HG02884 (cell line): ENCODE data around the gene NPAS3.
"Not testable (repeated sequence)": the region's sequence is repeated elsewhere in the genome, so short reads cannot be mapped to it uniquely, and the experiment has no call there.

Source experiments
- ATAC-seq: cut with Tn5 transposase; IDR thresholded peaks from one replicate; pipeline ENCODE4 v1.9.1; 2021; ENCODE audit warnings: mild to moderate bottlenecking, moderate library complexity; ENCODE audit not compliant: unreplicated experiment

The NPAS3 gene

DNA sequence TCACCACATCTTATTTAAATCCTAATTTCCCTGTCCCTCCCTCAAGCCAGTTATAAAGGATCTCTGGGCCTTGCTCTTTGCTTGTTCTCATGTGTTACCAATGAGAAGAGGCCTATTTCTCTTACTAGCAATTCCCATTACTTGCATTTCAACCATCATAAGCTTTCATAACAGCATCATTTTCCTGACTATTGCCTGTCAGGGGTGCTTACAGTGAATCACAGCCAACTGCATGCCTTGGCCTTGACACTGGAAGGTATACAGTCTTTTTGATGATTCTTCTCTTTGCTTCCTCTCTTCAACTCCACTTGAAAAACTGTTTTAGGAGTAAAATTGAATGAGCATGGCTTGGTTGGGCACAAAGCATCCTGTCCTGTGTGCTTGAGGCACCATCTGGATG is 127.0 kb downstream of the NPAS3 start:
- no peak for ATAC-seq

DNA sequence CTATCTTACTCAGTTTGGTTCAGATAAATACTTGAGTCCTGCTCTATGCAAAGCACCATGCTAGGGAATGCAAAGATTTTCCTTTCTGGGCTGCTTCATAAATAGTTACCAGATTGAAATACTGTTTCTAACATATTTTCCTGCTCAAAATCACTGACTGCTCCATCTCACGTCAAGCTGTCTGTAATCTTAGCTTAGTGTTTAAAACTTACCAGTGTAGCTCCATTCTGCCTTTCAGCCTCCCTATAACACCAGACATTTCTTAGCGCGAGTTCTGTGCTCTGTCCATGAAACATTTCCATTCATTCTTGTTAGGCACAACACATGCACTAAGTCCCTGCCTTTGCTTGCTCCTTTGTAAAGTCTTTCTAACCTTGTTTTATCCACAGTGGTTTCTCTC is 129.4 kb downstream of the NPAS3 start:
- ATAC-seq = no peak

DNA sequence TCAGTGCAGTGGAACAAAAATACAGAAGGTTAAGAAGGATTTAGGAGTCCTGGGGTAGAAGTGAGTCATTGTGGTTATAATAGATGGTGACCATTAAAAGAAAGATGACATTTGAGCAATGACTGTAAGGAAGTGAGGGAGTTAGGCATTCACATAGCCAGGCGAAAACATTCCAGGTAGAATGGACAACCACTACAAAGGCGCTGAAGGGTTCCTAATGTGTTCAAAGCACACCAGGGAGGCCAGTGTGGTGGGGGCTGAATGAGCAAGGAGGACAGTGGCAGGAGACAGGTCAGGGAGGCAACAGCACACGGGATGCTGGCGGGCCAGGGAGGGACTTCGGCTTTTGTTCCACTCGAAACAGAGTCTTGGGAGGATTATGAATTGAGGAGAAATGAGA is 129.9 kb downstream of the NPAS3 start:
- no peak for ATAC-seq

DNA sequence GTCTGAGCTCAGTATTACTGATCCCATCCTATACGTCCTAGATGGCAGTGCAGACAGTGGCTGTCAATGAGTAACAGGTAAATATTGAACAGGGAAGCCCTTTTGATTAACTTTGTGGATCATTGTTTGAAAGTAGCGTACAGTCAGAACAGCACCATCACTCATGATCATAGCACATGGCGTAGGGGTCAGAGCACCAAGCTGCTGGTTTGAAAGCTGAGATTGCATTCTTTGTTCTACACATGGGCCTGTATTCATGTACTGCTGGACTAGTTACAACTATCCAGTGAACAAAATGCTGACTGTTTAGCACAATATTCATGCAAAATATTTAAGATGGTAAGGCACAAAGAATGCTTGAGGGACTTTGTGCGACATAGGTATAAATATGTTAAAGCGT is 131.8 kb downstream of the NPAS3 start:
- ATAC-seq = no peak

DNA sequence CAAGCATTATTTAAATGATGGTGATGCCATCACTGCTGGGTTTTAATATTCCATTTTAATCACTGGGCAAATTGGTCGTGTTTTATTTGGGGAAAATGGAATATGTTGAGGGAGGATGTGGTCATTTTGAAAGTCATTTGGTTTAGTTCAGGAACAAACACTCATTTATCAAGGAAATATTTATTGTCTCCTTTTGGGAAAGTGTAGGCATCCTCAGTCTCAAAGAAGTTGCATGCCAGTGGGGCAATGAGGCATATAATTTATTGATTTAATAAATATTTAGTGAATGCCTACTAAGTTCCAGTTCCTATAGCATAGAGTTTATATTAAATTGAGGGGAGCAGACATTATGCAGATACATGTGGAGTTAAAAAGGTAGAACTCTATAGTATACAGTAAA is 134.3 kb downstream of the NPAS3 start:
- no peak for ATAC-seq

DNA sequence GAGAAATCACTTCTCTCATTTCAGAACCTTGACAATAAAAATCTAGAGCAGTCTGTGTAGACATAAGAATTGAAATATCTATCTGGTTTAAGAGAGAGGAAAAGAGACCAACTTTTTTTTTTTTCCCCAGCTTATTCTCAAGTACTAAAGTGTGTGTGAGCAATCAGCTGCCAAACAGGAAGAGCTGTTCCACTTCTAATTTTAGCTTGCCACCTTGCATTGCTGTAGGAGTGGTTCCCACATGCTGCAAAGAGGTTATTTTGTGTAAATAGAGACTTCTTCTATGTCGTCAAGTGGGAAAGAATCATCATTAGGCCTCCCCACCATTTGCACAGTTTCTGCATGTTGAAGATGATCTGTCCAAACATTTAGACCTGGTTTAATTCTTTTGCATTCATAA is 142.6 kb downstream of the NPAS3 start:
- no peak for ATAC-seq

DNA sequence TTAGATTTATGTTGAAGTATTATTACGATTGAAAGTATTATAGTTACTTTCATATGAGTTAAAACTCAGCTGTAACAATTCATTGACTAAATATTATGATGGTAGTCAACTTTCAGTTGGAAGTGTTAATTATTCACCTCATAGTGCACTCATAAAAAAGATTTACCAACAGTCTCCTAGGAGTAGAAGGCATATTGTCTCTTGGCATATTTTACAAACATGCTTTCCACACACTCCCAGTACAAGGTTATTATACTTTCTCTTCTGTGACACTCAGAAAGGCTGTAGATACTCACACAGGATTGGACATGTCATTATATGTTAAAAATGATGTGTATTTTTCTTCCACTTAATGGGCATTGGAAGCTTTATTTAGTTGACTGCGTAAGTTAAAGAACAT is 147.1 kb downstream of the NPAS3 start:
- no peak for ATAC-seq

DNA sequence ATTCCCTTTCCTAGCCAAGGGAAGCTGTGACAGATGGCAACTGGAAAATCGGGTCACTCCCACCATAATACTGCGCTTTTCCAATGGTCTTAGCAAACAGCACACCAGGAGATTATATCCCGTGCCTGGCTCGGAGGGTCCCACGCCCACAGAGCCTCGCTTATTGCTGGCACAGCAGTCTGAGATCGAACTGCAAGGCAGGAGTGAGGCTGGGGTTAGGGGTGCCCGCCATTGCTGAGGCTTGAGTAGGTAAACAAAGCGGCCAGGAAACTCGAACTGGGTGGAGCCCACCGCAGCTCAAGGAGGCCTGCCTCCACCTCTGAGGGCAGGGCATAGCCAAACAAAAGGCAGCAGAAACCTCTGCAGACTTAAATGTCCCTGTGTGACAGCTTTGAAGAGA is 149.6 kb downstream of the NPAS3 start:
- not testable (repeated sequence) for ATAC-seq

DNA sequence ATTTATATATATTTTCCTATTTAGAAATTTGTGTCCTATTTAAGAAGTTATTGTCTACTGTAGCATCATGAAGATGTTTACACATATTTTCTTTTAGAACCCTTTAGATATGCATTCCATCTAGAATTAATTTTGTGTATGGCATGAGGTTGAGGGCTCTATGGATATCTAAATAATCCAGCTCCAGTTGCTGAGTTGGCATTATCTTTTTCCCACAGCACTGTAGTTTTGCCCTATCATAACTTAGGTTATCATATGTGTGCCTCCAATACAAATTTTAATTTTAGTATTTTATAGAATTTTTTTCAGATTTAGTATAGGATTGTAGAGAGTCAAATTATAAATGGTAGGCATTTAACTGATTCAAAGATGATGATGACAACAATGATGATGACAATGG is 159.3 kb downstream of the NPAS3 start:
- ATAC-seq = no peak

DNA sequence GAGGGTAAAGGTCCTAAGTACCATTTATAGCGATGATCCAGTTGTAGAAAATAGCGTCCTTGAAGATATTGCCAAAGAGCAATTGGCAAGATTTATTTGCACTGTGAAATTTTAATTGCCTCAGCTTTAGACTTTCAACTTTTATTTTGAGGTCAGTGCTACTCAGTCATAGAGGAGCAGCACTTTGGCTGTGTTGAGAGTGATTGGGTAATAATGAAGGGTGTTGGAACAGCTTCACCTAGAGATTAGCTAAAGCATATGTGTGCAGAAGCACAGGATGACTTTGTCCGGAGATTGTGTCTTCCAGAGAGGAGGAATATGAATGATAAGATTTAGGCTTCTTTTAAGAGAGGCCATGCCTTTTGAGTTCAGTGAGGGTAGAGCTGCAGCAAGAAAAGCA is 164.8 kb downstream of the NPAS3 start:
- no peak for ATAC-seq

DNA sequence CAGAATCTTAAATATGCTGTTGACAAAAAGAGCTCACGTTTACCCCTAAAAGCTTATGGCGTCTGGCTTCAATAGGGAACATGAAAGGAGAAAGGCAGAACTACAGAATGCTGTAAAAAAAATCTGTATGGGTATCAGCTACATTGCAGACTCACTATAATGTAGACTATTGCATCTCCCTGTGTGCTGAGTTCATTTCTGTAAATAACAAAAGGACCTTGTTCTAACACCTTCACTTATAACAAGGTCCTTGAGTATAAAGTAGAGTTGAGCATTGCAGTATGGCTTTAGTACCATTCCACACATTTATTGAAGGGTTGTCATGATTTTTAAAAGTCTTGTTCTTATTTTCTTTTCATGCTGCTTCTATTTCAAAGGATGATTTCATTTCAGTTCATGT is 165.3 kb downstream of the NPAS3 start:
- no peak for ATAC-seq

DNA sequence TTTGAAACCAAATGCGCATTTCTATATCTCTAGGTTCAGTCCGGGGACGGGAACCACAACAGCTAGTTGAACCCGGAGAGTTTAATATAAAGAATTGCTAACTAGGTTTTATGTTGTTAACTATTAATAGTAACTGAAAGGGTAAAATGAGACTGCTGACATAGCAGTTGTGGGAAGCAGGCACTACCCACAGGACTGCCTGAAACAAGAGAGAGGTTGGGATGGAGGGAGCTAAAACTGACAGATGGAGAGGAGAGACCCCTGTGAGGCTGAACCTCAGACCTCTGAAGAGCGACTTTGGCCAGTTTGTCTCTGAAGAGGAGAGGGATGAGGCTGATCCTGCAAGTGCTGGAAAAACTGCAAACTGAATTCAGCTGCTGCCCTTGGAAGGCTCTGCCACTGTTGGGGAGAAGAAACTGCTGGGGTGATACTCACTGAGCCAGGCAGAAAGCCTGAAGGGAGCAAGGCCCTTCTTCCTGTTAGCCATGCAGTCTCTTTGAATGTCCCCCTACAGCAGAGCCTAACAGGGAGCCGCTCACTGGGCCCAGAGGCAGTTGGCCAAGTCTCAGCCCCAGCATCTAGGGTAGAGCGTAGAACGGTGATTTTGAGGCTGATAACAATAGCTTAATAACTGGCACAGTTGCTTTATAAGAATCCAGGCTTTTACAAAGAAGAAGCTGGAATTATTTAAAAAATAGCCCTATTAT is 172.2 kb downstream of the NPAS3 start:
- no peak for ATAC-seq

DNA sequence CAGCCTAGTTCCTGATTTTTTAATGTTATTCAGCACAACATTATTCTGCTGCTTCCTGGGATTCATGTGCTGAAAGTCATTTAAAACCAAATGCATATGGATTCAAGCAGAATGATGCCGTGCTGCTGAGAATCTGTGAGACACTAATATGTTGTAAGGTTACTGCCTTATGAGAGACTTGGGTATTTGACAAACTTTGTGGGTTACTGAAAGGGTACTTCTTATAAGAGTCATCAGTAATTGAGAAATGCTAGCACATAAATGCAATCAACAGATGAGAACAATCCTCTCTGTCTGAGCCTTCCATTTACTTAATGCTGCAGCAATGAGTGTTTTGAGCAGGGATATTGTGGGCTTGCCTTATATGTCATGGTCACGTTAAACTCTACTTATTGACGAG is 175.7 kb downstream of the NPAS3 start:
- no peak for ATAC-seq

DNA sequence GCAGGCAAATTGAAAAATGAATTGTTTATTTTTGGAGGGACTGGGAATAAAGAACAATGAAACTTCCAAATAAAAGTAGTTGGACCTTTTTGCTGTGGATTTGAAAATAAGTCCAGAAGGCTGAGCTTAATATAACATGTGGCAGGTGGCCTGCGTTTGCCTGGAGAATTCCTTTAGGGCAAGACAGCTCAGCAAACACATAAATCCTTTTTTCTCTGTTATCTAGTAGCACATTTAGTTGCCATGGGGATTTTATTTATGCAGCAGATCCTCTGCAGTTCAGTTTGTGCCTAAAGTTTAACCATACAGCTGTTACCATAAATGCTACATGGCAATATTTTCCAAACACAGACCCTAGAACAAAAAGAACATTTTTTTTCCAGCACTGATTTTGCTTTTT is 180.0 kb downstream of the NPAS3 start:
- no peak for ATAC-seq

DNA sequence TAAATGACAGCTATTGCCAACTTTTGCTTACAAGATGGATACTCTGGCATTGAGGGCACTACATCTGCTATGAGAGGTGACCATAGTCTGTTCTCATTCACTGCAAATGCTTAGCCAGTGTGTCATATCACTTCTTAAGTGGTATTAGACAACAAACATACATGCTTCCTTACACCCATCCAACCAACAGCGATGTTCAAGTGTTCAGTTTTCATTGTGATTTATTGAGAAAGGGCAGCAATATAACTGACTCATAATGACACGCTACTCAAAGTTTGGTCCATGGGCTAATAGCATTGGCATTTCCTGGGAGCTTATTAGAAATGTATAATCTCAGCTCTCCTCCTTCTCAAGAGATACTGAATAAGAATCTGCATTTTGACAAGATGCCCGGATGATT is 181.7 kb downstream of the NPAS3 start:
- ATAC-seq = no peak

DNA sequence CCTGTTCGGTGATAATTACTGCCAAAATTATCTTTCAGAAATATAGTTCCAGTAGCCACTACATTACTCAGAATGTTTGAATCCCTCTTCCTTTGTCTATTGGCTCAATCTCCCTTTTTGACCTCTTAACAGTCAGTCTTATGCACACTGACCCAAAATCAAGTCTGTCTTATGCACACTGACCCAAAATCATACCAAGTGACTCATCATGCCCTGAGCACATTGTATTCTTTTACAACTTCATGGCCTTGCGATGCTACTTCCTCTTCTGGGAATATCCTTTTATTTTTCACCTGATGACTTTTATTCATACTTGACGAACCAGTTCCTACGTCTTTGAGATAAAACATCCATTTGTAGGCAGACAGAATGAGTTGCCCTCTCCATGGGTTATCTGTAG is 182.3 kb downstream of the NPAS3 start:
- no peak for ATAC-seq

DNA sequence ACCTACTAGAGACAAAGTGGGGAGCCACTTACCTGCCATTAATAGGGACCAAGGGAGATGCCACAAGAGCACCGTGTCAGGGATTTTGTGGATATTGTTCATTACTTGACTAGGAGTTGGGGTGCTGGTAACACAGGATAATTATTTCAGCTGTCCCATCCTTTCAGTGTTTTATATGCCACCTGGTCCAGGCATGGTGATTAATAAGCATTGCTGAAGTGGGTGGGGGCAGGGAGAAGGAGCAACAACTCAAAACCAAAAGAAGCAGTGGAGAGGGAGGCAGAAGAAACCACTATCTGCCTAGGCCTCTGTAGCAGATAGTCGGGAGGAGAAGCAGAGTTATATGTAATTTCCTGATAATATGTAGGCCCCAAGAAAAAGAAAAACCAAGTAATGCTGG is 184.6 kb downstream of the NPAS3 start:
- no peak for ATAC-seq

DNA sequence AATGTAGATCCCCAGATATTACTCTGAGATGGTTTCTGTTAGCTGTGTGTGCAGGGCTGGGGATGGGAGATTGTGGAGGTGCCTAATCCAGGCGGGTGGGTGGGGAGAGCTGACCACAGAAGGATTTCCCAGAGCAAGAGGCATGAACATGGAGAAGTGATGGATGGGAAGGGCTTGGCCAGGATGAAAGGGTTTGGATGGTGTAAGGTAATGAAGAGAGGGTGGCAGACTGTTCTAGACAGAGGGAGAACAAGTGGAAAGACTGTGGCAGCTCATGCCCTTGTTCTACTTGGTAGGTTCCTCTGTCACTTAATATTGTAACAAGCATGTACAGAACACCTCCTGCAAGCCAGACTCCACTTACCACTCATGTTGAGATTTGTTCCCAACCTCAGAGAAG is 187.8 kb downstream of the NPAS3 start:
- ATAC-seq = no peak

DNA sequence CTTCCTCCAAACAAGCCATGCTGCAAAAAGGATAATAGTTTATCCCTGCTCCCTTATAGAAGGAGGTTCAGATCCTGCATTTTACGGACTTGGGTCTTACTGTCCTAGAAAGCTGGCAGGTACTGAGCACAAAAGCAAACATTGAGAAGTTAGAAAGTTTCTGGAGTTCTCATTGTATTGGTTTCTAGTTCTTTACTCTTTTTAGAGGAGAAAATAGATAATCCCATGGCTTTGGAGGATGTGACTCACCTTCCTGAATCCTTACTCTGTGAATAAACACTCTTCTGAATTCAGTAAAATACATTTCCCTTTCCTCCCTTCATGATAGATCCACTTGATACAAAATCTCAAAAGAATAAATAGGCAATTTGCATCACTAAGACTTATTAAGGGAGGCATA is 188.9 kb downstream of the NPAS3 start:
- ATAC-seq = no peak

DNA sequence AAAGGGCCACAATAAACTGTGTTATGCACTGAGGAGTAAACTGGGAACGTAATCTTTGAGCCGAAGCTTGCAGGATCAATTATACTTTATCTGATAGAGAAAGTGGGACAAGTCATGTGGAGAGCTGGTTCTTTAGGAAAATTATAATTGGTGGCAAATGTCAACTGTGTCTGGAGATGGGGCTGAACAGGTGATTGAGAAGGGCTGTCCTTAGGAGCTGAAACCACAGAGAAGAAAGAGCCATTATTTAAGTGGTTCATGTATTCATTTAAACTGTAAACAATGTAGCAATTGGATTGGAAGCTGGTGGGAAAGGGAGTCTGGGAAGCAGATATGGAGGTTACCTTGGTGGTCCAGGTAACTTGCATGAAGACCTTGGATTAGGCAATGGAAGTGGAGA is 193.1 kb downstream of the NPAS3 start:
- no peak for ATAC-seq

DNA sequence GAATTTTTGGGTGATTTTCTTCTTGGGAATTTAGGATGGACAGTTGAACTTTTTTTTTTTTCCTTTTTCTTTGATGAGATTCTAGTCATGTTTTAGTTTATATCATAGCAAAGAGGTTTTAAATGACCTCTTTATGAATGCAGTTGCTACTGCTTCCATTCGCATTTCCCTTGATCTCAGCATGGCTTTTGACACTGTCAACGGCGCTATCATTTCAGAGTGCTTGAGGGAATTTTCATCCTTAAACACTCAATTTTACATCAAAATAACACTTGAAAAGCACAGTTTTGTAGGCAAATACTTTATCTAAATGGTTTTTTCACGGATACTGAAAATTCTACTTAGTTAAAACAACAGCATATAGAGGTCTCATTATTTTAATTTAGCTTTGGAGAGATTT is 195.5 kb downstream of the NPAS3 start:
- no peak for ATAC-seq

DNA sequence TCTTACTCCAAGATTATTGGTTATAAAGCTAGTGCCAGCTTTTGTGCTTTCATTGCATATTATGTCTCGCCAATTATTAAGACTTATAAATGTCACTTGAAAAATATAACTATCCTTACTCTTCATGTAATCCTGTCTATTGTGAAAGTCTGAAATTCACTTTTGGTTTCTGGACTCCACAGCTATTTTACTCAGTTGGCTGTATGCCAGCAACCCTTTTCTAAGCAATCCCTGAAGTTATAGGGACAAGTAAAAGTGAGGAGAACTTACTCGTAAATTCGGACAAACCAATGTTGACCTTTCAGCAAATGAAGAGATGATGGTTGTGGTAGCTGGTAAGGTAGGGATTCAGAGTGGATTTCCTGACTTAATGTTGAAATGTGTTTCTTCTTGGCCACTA is 196.3 kb downstream of the NPAS3 start:
- ATAC-seq = no peak

DNA sequence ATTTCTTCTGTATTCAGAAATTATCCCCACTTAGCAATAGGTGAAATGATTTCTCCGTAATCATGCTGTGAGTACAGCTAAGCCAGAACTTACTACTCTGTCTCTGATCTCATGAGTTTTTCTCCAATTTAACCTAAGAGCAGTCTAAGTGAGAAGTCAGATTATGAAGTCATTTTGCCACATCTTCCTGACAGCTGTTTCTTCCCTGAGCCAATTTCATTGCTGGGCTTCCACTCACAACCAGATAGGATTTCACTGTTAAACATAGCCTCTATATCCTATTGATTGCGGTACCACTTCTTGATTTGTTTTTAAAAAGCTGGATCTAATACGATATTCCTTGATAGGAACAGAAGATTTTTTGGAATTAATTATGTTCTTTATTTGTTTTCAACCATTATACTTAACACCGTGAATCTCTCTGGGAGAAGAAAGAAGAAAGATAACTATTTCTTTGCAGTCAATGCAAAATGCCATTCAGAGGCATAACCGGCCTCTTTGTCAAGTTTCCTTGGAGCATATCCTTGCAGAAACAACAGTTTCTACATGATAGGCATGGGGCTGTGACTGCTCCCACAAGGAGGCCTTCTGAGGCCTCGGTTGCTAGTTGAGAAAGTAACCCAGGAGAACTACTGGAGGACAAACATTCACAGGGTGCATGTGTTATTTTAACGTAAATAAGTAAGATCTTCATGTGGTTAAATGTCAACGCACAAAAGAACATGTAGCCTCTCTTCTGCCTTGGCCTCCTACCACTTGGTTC is 212.2 kb downstream of the NPAS3 start:
- ATAC-seq = no peak
